SU-DHL-6 (cell line): ENCODE results near the gene PROKR1.

Experiments used
- H2AFZ ChIP-seq: fragments of 200-600 bp; sonication (generic); 2 replicates; pipeline ENCODE4 v1.6.1; 2014; ENCODE audit warnings: low read depth, mild to moderate bottlenecking, moderate library complexity, mixed read lengths, antibody characterized with exemption, low read length; ENCODE audit not compliant: severe bottlenecking
- H3F3A ChIP-seq: fragments of 200-600 bp; shearing (Covaris generic); 2 replicates; pipeline ENCODE4 v1.6.0; 2016; ENCODE audit warnings: antibody characterized with exemption, mild to moderate bottlenecking; ENCODE audit not compliant: insufficient read depth
- H3K27ac ChIP-seq: fragments of 200-600 bp; sonication (generic); 2 replicates; pipeline ENCODE4 v1.5.1; 2016; ENCODE audit warnings: low read depth, mild to moderate bottlenecking, low read length, moderate library complexity, mixed read lengths
- H3K27me3 ChIP-seq: fragments of 200-600 bp; sonication (generic), shearing (Covaris generic); 2 replicates; pipeline ENCODE4 v1.6.0; 2014; ENCODE audit warnings: mild to moderate bottlenecking, low read length
- H3K36me3 ChIP-seq: fragments of 200-600 bp; sonication (generic); 2 replicates; pipeline ENCODE4 v1.6.1; 2014; ENCODE audit warnings: mild to moderate bottlenecking, low read length, mixed read lengths
- H3K4me2 ChIP-seq: fragments of 300-600, 200-600 bp; shearing (Covaris generic), sonication (generic); 2 replicates; pipeline ENCODE4 v1.6.0; 2014; ENCODE audit warnings: low read length, low read depth, mild to moderate bottlenecking; ENCODE audit not compliant: poor library complexity, severe bottlenecking
- H3K4me3 ChIP-seq: fragments of 200-600 bp; sonication (generic); 2 replicates; pipeline ENCODE4 v1.5.1; 2014; ENCODE audit warnings: antibody characterized with exemption, low read length, mild to moderate bottlenecking, mixed read lengths; ENCODE audit not compliant: insufficient read depth, poor library complexity, severe bottlenecking
- H3K79me2 ChIP-seq: fragments of 200-600 bp; sonication (generic); 2 replicates; pipeline ENCODE4 v1.6.1; 2014; ENCODE audit warnings: mild to moderate bottlenecking, low read length, moderate library complexity; ENCODE audit not compliant: insufficient read depth
- H3K9ac ChIP-seq: fragments of 200-600 bp; sonication (generic); 2 replicates; pipeline ENCODE4 v1.7.0; 2014; ENCODE audit warnings: mild to moderate bottlenecking, low read length
- H3K9me2 ChIP-seq: fragments of 200-600 bp; sonication (generic); replicated peaks from 2 replicates; pipeline ENCODE4 v1.6.1; 2014; ENCODE audit warnings: low read length; ENCODE audit not compliant: insufficient read depth
- H3K9me3 ChIP-seq: fragments of 200-600 bp; sonication (generic); 2 replicates; pipeline ENCODE4 v1.6.1; 2014; ENCODE audit warnings: low read length, mixed read lengths; ENCODE audit not compliant: insufficient read depth
- H4K20me1 ChIP-seq: fragments of 200-600 bp; sonication (generic); 2 replicates; pipeline ENCODE4 v1.6.1; 2014; ENCODE audit warnings: low read depth, mild to moderate bottlenecking, antibody characterized with exemption, low read length, moderate library complexity, mixed read lengths
- EZH2phosphoT487 ChIP-seq: fragments of 200-600 bp; sonication (generic), shearing (Covaris generic); conservative IDR thresholded peaks from 2 replicates; pipeline ENCODE4 v1.6.1; 2018; ENCODE audit warnings: mild to moderate bottlenecking, antibody characterized with exemption, low read length, moderate library complexity, mixed read lengths
- TF ChIP-seq, protein P1 (sequence below): fragments of 200-600 bp; sonication (generic); IDR thresholded peaks from one replicate; pipeline ENCODE4 v1.5.1; 2017; ENCODE audit warnings: antibody characterized with exemption, mild to moderate bottlenecking, low read length, moderate library complexity; ENCODE audit not compliant: insufficient read depth, poor library complexity, severe bottlenecking

Gene PROKR1

DNA sequence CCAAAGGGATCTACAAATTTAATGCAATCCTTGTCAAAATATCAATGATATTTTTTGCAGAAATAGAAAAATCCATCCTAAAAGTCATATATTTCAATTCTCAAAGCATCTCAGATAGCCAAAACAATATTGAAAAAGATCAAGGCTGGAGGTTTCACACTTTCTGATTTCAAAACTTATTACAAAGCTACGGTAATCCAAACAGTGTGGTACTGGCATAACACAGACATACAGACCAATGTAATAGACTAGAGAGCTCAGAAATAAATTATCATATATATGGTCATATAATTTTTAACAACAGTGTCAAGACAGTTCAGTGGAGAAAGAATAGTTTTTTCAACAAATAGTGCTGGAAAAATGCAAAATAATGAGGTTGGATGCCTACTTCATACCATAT, 40.3 kb upstream of the PROKR1 start:
- no peak overlapping the region for H3K4me2 ChIP-seq
- H3F3A ChIP-seq = no peaks in the 10 kb centered on the region
- no peaks in the 10 kb centered on the region for H3K36me3 ChIP-seq
- H3K79me2 ChIP-seq = no peaks in the 10 kb centered on the region
- H3K9me3 ChIP-seq = no peaks in the 10 kb centered on the region
- no peaks in the 10 kb centered on the region for H4K20me1 ChIP-seq
- H2AFZ ChIP-seq = no peak overlapping the region
- no peak overlapping the region for H3K27ac ChIP-seq
- no peaks in the 10 kb centered on the region for H3K27me3 ChIP-seq
- no peak overlapping the region for H3K9ac ChIP-seq
- TF ChIP-seq, protein P1, sequence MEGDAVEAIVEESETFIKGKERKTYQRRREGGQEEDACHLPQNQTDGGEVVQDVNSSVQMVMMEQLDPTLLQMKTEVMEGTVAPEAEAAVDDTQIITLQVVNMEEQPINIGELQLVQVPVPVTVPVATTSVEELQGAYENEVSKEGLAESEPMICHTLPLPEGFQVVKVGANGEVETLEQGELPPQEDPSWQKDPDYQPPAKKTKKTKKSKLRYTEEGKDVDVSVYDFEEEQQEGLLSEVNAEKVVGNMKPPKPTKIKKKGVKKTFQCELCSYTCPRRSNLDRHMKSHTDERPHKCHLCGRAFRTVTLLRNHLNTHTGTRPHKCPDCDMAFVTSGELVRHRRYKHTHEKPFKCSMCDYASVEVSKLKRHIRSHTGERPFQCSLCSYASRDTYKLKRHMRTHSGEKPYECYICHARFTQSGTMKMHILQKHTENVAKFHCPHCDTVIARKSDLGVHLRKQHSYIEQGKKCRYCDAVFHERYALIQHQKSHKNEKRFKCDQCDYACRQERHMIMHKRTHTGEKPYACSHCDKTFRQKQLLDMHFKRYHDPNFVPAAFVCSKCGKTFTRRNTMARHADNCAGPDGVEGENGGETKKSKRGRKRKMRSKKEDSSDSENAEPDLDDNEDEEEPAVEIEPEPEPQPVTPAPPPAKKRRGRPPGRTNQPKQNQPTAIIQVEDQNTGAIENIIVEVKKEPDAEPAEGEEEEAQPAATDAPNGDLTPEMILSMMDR = no peak
- no peak for TF ChIP-seq EZH2phosphoT487
- H3K9me2 ChIP-seq = no peaks in the 10 kb centered on the region
- no peak overlapping the region for H3K4me3 ChIP-seq

DNA sequence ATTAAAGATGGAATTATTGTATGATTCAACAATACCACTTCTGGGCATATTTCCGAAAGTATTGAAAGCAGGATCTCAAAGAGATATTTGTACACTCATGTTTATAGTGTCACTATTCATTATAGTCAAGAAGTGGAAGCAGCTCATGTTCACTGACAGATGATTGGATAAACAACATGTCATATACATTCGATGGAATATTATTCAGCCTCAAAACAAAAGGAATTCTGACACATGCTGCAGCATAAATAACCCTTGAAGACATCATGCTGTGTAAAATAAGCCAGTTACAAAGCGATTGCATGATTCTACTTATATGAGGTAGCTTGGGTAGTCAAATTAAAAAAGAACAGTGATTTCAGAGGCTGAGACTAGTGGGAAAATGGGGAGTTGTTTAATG, 39.3 kb upstream of the PROKR1 start:
- Histone ChIP-seq H3K27ac (no peak overlapping the region), H2AFZ (no peak overlapping the region), H4K20me1 (no peaks in the 10 kb centered on the region), H3F3A (no peaks in the 10 kb centered on the region), H3K4me2 (no peak overlapping the region), H3K79me2 (no peaks in the 10 kb centered on the region), H3K27me3 (no peaks in the 10 kb centered on the region), H3K4me3 (no peak overlapping the region), H3K9me3 (no peaks in the 10 kb centered on the region), H3K9me2 (no peaks in the 10 kb centered on the region), H3K36me3 (no peaks in the 10 kb centered on the region), H3K9ac (no peak overlapping the region)
- TF ChIP-seq EZH2phosphoT487 = no peak
- TF ChIP-seq, protein P1 = no peak

DNA sequence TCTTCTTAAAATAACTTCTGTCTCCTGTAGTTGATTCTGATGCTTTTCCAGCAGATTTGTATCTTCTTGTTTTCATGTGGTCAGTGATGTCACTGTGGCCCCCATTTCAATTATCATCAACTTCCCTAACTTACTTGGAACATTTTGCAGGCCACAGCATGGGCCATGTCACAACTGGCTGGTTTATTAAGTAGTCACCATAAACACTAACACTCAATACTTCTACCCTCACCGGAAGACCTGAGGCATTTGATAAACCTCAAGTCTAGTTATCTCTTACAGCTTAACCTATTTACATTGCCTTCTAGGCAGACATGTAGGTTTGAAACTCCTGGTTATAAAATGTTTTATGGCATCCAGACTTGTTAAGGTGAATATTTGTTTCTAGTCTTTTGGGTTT, 37.4 kb upstream of the PROKR1 start:
- H3K4me2 ChIP-seq = no peak overlapping the region
- H2AFZ ChIP-seq = no peak overlapping the region
- no peaks in the 10 kb centered on the region for H3K27me3 ChIP-seq
- no peak overlapping the region for H3K4me3 ChIP-seq
- H3K9me3 ChIP-seq = peaks cover 6% of the 10 kb centered on the region; the same call in 1 of the 2 replicates
- H3K9ac ChIP-seq = no peak overlapping the region
- H3K9me2 ChIP-seq = no peaks in the 10 kb centered on the region
- H3F3A ChIP-seq = no peaks in the 10 kb centered on the region
- H3K36me3 ChIP-seq = no peaks in the 10 kb centered on the region
- H3K27ac ChIP-seq = no peak overlapping the region
- H4K20me1 ChIP-seq = no peaks in the 10 kb centered on the region
- no peak for TF ChIP-seq EZH2phosphoT487
- TF ChIP-seq, protein P1 = no peak
- H3K79me2 ChIP-seq = no peaks in the 10 kb centered on the region
